NCI-H2107 treated with DMSO at 0.1 percent for 48 hours (cell line): Measurements from ENCODE around the gene WFDC11.

Experiments
- DNase-seq: peaks from one replicate; lab custom pipeline; 2025; ENCODE audit not compliant: unreplicated experiment; lab: John Stamatoyannopoulos, UW

WFDC11 gene

GRCh38 chr20:45629496-45630100 lies 40.4 kb downstream of the WFDC11 start, which contains the start of gene WFDC10A:
WFDC10A (plus strand) TSS chr20:45629739; CDS start chr20:45629814, 75 bp downstream.
- no peak for DNase-seq

GRCh38 chr20:45626540-45626939 lies 43.5 kb downstream of the WFDC11 start:
- DNase-seq, result no peak

DNA sequence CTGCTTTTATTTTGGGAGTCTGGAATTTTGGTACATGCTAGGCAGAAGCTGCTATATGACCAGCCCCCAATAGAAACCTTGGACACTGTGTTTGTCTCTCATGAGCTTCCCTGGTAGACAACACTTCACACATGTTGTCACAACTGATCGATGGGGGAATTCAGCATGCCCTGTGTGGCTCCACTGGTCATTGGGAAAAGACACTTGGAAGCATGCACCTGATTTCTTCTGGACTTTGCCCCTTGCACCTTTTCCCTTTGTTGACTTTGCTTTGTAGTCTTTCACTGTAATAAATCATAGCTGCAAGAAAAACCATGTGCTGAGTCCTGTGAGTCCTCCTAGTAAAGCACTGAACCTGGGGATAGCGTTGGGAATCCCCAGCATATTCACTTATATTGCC lies 48.4 kb downstream of the WFDC11 start:
- no peak for DNase-seq

- DNase-seq, result no peak
Observed at GRCh38 chr20:45617591-45617990, 52.4 kb downstream of the WFDC11 start.

- no peak for DNase-seq
Observed at GRCh38 chr20:45612314-45612713, 57.7 kb downstream of the WFDC11 start.

GRCh38 chr20:45611054-45611453 lies 59.0 kb downstream of the WFDC11 start:
- no peak for DNase-seq

DNA sequence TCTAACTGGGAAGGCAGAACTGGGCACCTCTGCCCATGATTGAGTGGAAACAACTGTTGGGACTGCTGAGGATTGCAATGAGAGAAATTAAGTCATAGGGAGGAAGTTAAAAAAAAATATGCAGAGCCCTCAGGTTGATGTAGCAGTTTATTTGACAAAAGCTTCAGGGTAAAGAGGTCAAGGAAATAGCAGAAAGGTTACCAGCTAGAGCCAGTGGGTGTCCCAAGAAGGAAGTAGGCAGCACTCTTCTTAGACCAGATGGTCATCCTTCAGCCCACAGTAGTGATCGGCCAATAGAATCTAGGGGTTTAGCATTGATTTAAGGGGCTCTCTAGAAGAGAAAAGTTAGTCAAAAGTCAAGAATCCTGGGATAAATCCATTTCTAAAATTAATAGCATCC lies 62.2 kb downstream of the WFDC11 start:
- DNase-seq, result no peak
